Measurements from ENCODE around the gene ATXN1.

Gene ATXN1

GRCh38 chr6:16800341-16800740, 39.1 kb upstream of the ATXN1 start:
- DNase-seq, result no peak
- no peak overlapping the region for H3K4me3 ChIP-seq (ENCODE audit: low read depth, low read length)
- no peaks in the 10 kb centered on the region for H3K27me3 ChIP-seq
- TF ChIP-seq, protein P1, sequence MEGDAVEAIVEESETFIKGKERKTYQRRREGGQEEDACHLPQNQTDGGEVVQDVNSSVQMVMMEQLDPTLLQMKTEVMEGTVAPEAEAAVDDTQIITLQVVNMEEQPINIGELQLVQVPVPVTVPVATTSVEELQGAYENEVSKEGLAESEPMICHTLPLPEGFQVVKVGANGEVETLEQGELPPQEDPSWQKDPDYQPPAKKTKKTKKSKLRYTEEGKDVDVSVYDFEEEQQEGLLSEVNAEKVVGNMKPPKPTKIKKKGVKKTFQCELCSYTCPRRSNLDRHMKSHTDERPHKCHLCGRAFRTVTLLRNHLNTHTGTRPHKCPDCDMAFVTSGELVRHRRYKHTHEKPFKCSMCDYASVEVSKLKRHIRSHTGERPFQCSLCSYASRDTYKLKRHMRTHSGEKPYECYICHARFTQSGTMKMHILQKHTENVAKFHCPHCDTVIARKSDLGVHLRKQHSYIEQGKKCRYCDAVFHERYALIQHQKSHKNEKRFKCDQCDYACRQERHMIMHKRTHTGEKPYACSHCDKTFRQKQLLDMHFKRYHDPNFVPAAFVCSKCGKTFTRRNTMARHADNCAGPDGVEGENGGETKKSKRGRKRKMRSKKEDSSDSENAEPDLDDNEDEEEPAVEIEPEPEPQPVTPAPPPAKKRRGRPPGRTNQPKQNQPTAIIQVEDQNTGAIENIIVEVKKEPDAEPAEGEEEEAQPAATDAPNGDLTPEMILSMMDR (IDR thresholded peaks at IDR 0.05; ENCODE audit: low read depth, low read length), result no peak
- no peaks in the 10 kb centered on the region for H3K9me3 ChIP-seq
- peaks cover 9% of the 10 kb centered on the region for H3K4me1 ChIP-seq
- H3K36me3 ChIP-seq, result no peaks in the 10 kb centered on the region

DNA sequence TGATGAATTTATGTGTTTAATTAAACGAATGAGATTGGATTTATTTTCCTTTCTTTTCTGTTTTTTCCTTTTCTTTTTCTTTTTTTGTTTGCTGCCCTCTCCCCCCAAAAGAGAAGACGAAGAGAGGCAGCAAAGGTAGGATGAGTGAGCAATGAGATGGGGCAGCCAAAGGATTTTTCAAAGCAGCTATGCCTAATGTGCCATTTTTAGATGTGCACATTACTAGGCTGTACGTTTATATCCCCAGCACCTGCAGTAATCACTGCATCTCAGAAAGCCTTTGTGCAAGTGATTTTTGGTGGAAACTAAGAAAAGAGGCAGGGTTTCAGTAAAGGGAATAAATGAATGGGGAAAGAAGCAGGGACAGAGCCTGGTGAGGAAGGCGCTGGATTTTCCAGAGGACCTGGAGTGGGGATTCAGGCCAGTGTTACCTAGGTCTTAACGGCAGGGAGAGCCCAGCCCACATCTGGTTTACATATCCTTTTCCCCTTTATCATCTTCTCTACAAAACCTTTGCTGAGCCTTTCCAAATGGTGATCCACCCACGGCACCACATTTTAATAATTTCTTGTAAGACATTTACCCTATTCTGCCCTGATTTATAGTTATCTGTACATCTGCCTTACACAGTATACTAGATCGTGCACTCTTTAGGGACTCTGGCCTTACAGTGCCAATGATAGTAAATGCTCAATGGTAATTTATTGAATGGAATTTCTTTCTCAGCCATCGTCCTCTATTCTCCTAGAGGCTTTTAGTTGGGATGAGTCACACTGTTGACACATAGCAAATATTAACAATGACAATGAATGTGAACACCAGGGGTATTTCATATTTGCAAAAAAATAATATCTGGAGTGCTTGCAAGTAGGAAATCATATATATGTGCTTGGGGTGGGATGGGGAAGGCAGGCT, 38.3 kb upstream of the ATXN1 start:
- TF ChIP-seq, protein P1 (IDR thresholded peaks at IDR 0.05; ENCODE audit: low read depth, low read length), result no peak
- Histone ChIP-seq H3K9me3 (no peaks in the 10 kb centered on the region), H3K36me3 (no peaks in the 10 kb centered on the region), H3K27me3 (no peaks in the 10 kb centered on the region), H3K4me3 (ENCODE audit: low read depth, low read length) (no peak overlapping the region), H3K4me1 (peaks cover 9% of the 10 kb centered on the region)
- no peak for DNase-seq

DNA sequence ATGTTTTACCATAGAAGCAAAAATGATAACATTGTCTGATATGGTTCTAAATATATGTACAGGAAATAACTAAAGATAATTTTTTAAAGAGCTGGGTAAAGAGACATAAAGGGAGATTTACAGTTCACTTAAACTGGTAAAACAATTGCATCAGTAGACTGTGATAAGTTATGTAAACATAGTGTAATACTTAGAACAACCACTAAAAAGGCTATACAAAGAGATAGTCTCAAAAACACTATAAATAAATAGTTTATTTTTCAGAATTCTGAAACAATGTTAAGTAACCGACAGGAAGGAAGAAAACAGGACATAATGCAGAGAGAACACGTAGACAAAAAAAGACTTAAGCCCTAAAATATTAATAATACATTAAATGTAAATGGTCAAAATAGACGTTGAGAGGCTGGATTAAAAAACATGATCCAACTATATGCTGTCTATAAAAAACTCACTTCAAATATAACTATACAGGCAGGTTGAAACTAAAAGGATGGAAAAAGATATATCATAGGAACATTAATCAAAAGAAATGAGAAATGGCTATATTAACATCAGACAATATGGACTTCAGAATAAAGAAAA, 32.7 kb upstream of the ATXN1 start:
- H3K36me3 ChIP-seq, result no peaks in the 10 kb centered on the region
- H3K9me3 ChIP-seq, result no peaks in the 10 kb centered on the region
- TF ChIP-seq, protein P1 (IDR thresholded peaks at IDR 0.05; ENCODE audit: low read depth, low read length), result no peak
- no peaks in the 10 kb centered on the region for H3K4me1 ChIP-seq
- no peak overlapping the region for H3K4me3 ChIP-seq (ENCODE audit: low read depth, low read length)
- DNase-seq, result no peak
- H3K27me3 ChIP-seq, result no peaks in the 10 kb centered on the region

GRCh38 chr6:16789329-16790038, 28.2 kb upstream of the ATXN1 start:
- TF ChIP-seq, protein P1 (IDR thresholded peaks at IDR 0.05; ENCODE audit: low read depth, low read length), result no peak
- Histone ChIP-seq H3K36me3 (no peaks in the 10 kb centered on the region), H3K4me1 (no peaks in the 10 kb centered on the region), H3K9me3 (no peaks in the 10 kb centered on the region), H3K4me3 (ENCODE audit: low read depth, low read length) (no peak overlapping the region), H3K27me3 (no peaks in the 10 kb centered on the region)
- DNase-seq, result no peak

DNA sequence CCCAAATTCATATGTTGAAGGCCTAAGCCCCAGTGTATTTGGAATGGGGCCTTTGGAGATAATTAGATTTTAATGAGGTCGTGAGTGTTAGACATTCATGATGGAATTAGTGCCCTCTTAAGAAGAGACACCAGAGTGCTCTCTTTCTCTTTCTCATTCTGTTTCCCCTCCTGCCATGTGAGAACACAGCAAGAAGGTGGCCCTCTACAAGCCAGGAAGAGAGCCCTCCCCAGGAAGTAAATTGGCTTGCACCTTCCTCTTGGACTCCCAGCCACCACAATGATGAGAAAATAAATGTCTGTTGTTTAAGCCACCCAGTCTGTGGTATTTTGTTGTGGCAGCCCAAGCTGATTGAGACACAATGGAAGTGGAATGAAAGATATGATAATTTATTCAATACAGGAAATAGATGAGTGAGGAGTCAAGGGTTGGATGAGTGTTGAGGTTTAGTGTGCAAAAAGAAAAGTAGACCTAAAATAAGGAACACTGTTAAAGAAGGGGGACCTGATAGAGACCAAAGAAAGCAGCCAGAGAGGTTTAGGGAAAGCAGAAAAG, 25.9 kb upstream of the ATXN1 start:
- Histone ChIP-seq H3K4me1 (no peaks in the 10 kb centered on the region), H3K4me3 (ENCODE audit: low read depth, low read length) (no peak overlapping the region), H3K9me3 (no peaks in the 10 kb centered on the region), H3K27me3 (no peaks in the 10 kb centered on the region), H3K36me3 (no peaks in the 10 kb centered on the region)
- DNase-seq, result no peak
- TF ChIP-seq, protein P1 (IDR thresholded peaks at IDR 0.05; ENCODE audit: low read depth, low read length), result no peak
